ENCODE measurements around the gene MYO1F. TPM values are rescaled to one million over a fixed set of nuclear protein-coding genes. Genes with fewer than 3 reads are reported as not detected.
A peak's percentile ranks its signal among the peaks of the same experiment; 100 is the strongest.

MYO1F gene
- total and polyA plus RNA-seq, 2 of the 13 experiments (the other 11 are each of a cell fraction or from before 2014, with no cell fraction given) = 0.09 to 0.13 TPM

GRCh38 chr19:8580710-8581281 is 3.6 kb upstream of the MYO1F start (continued):
- TF ChIP-seq ZNF598 (CRISPR knock-in tag; IDR thresholded peaks at IDR 0.05; ENCODE audit: borderline replicate concordance) = no peak
- no peak for TF ChIP-seq FOXM1 (CRISPR knock-in tag; IDR thresholded peaks at IDR 0.05)
- no peak for TF ChIP-seq ZNF597 (CRISPR knock-in tag; IDR thresholded peaks at IDR 0.05)
- TF ChIP-seq AKAP8 (CRISPR knock-in tag; IDR thresholded peaks at IDR 0.05) = no peak
- TF ChIP-seq NAIF1 (CRISPR knock-in tag; IDR thresholded peaks at IDR 0.05; ENCODE audit: borderline replicate concordance) = no peak
- TF ChIP-seq SOX5 (CRISPR knock-in tag; IDR thresholded peaks at IDR 0.05; ENCODE audit: borderline replicate concordance) = no peak
- TF ChIP-seq ZNF574 (CRISPR knock-in tag; IDR thresholded peaks at IDR 0.05) = peak; percentile 41
- TF ChIP-seq PAWR (CRISPR knock-in tag; IDR thresholded peaks at IDR 0.05; ENCODE audit: borderline replicate concordance) = no peak
- TF ChIP-seq PREB (CRISPR knock-in tag; IDR thresholded peaks at IDR 0.05) = no peak
- no peak for TF ChIP-seq ZNF256 (CRISPR knock-in tag; conservative IDR thresholded peaks at IDR 0.05)
- no peak for TF ChIP-seq FOXJ3 (CRISPR knock-in tag; IDR thresholded peaks at IDR 0.05; ENCODE audit: borderline replicate concordance)
- TF ChIP-seq, protein P1, sequence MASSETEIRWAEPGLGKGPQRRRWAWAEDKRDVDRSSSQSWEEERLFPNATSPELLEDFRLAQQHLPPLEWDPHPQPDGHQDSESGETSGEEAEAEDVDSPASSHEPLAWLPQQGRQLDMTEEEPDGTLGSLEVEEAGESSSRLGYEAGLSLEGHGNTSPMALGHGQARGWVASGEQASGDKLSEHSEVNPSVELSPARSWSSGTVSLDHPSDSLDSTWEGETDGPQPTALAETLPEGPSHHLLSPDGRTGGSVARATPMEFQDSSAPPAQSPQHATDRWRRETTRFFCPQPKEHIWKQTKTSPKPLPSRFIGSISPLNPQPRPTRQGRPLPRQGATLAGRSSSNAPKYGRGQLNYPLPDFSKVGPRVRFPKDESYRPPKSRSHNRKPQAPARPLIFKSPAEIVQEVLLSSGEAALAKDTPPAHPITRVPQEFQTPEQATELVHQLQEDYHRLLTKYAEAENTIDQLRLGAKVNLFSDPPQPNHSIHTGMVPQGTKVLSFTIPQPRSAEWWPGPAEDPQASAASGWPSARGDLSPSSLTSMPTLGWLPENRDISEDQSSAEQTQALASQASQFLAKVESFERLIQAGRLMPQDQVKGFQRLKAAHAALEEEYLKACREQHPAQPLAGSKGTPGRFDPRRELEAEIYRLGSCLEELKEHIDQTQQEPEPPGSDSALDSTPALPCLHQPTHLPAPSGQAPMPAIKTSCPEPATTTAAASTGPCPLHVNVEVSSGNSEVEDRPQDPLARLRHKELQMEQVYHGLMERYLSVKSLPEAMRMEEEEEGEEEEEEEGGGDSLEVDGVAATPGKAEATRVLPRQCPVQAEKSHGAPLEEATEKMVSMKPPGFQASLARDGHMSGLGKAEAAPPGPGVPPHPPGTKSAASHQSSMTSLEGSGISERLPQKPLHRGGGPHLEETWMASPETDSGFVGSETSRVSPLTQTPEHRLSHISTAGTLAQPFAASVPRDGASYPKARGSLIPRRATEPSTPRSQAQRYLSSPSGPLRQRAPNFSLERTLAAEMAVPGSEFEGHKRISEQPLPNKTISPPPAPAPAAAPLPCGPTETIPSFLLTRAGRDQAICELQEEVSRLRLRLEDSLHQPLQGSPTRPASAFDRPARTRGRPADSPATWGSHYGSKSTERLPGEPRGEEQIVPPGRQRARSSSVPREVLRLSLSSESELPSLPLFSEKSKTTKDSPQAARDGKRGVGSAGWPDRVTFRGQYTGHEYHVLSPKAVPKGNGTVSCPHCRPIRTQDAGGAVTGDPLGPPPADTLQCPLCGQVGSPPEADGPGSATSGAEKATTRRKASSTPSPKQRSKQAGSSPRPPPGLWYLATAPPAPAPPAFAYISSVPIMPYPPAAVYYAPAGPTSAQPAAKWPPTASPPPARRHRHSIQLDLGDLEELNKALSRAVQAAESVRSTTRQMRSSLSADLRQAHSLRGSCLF (CRISPR knock-in tag; IDR thresholded peaks at IDR 0.05; ENCODE audit: borderline replicate concordance) = no peak
- no peak for TF ChIP-seq NFE2 (CRISPR knock-in tag; IDR thresholded peaks at IDR 0.05)
- TF ChIP-seq ZNF530 (CRISPR knock-in tag; IDR thresholded peaks at IDR 0.05; ENCODE audit: low read depth) = no peak
- no peak for TF ChIP-seq ZNF891 (CRISPR knock-in tag; IDR thresholded peaks at IDR 0.05)

Data from HepG2 (cell line).